Loucy (cell line): Measurements from ENCODE around the gene FBXO42.

Experiments used
- CTCF ChIP-seq: fragments of 200-600 bp; sonication (generic); conservative IDR thresholded peaks from 2 replicates; pipeline ENCODE4 v1.5.1; 2014; ENCODE audit warnings: mild to moderate bottlenecking, antibody characterized with exemption, low read length
- EZH2phosphoT487 ChIP-seq: fragments of 200-600 bp; IDR thresholded peaks from 2 replicates; pipeline ENCODE4 v1.6.1; 2018; ENCODE audit warnings: antibody characterized with exemption, mild to moderate bottlenecking, moderate library complexity, borderline replicate concordance

DNA sequence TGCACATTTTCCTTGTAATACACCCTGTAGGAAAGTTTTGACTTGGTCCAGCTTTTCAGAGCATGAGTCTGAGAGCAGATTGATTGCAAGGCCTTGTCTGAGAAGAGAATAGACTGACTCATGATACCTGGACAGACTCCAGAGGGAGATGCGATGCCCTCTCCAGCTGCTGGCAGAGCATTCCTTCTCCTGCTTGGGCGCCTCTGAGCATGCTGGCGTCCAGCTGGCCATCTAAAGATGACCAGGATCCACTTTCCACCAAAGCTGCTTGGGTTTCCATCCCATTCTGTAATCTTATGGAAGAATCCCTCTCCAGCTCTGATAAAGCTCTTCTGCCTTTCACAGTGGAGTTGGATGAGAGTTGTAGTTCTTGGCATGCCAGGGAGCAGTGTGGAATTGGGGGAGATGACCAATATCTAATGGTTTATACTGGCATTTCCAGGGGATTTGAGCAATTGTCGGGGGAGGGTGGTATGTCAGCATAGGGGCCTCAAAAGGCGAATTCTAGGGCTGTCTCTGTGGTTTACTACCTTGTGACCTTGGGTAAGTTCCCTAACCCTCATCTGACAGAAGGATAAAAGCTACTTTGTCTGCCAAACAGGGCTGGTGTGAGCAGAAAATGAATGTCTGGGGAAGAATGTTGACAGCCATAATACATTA lies 34.3 kb upstream of the FBXO42 start:
- TF ChIP-seq CTCF: no peak
- TF ChIP-seq EZH2phosphoT487: no peak
